Renal cortical epithelial cell (primary cell): ENCODE results near the gene CBR1. TPM values are rescaled to one million over a fixed set of nuclear protein-coding genes. Genes with fewer than 3 reads are reported as not detected.
"Not testable (repeated sequence)": the region's sequence is repeated elsewhere in the genome, so short reads cannot be mapped to it uniquely, and the experiment has no call there.

Experiments used
- DNase-seq: peaks from one replicate; pipeline ENCODE4 v3.0.0-alpha.2; 2011; ENCODE audit warnings: low read depth
- total RNA-seq: library from RNA; depleted of rRNA; stranded (reverse); fragments of >200 nt; gene quantifications from 2 replicates; pipeline ENCODE4 v1.2.3, GENCODE V29; 2014

Gene CBR1
- total RNA-seq, 1 donor from 2014 or later = 293 TPM

- no peak for DNase-seq
Observed at GRCh38 chr21:36048357-36048756, 21.5 kb upstream of the CBR1 start.

GRCh38 chr21:36052860-36053714 lies 16.7 kb upstream of the CBR1 start:
- no peak for DNase-seq

GRCh38 chr21:36053715-36054062 lies 16.1 kb upstream of the CBR1 start:
- no peak for DNase-seq

GRCh38 chr21:36055551-36055950 lies 14.3 kb upstream of the CBR1 start:
- DNase-seq = no peak

- DNase-seq = no peak
Observed at GRCh38 chr21:36059823-36060158, 10.0 kb upstream of the CBR1 start.

GRCh38 chr21:36060159-36060921 lies 9.5 kb upstream of the CBR1 start, which contains the start of gene SETD4:
SETD4 (minus strand) TSS chr21:36060526; CDS start chr21:36058888, 1,638 bp downstream.
- DNase-seq = peak; percentile 87

- DNase-seq = no peak
Observed at GRCh38 chr21:36061445-36061844, 8.4 kb upstream of the CBR1 start.

GRCh38 chr21:36063375-36064084 lies 6.3 kb upstream of the CBR1 start:
- no peak for DNase-seq

- no peak for DNase-seq
Observed at GRCh38 chr21:36064085-36064460, 5.8 kb upstream of the CBR1 start.

GRCh38 chr21:36065497-36066036 lies 4.3 kb upstream of the CBR1 start:
- DNase-seq = peak; percentile 43

GRCh38 chr21:36068748-36069398 lies 951 bp upstream of the CBR1 start:
- DNase-seq = no peak

GRCh38 chr21:36070999-36071398 lies 1.2 kb downstream of the CBR1 start:
- no peak for DNase-seq

- no peak for DNase-seq
Observed at GRCh38 chr21:36072453-36073162, 2.8 kb downstream of the CBR1 start.

GRCh38 chr21:36073181-36073580 lies 3.4 kb downstream of the CBR1 start:
- DNase-seq = peak; percentile 21

- not testable (repeated sequence) for DNase-seq
Observed at GRCh38 chr21:36073911-36074310, 4.1 kb downstream of the CBR1 start.

- no peak for DNase-seq
Observed at GRCh38 chr21:36075171-36075570, 5.3 kb downstream of the CBR1 start.

GRCh38 chr21:36075953-36076352 lies 6.1 kb downstream of the CBR1 start:
- DNase-seq = no peak

GRCh38 chr21:36076878-36077655 lies 7.2 kb downstream of the CBR1 start:
- no peak for DNase-seq

- DNase-seq = no peak
Observed at GRCh38 chr21:36077758-36078157, 7.9 kb downstream of the CBR1 start.

GRCh38 chr21:36079010-36079649 lies 9.3 kb downstream of the CBR1 start:
- peak; percentile 49 for DNase-seq
